GM23338 (cell line): ENCODE results near the gene NAA80. TPM values are rescaled to one million over a fixed set of nuclear protein-coding genes. Genes with fewer than 3 reads are reported as not detected.
A peak's percentile ranks its signal among the peaks of the same experiment; 100 is the strongest.

Source experiments
- ATAC-seq: fragments of 200-7000 bp; cut with Tn5 transposase; 3 replicates; pipeline ENCODE4 v1.9.1; 2020
- DNase-seq: peaks from one replicate; pipeline ENCODE4 v3.0.0-alpha.2; 2015; ENCODE audit warnings: low spot score
- H2AFZ ChIP-seq: fragments of 200-600 bp; sonication (generic); 2 replicates; pipeline ENCODE4 v1.8.0; 2016; ENCODE audit warnings: antibody characterized with exemption, mild to moderate bottlenecking, moderate library complexity
- H3F3A ChIP-seq: fragments of 200-600 bp; sonication (generic); replicated peaks from 2 replicates; pipeline ENCODE4 v1.8.0; 2017; ENCODE audit warnings: antibody characterized with exemption, mixed run types, low read depth
- H3K27ac ChIP-seq: fragments of 200-600 bp; sonication (generic); 2 replicates; pipeline ENCODE4 v1.6.1; 2016; ENCODE audit warnings: low read depth
- H3K27me3 ChIP-seq: fragments of 200-600 bp; sonication (generic); 2 replicates; pipeline ENCODE4 v1.8.0; 2016; ENCODE audit warnings: mild to moderate bottlenecking, mixed run types, moderate library complexity; ENCODE audit not compliant: insufficient read depth
- H3K36me3 ChIP-seq: fragments of 200-600 bp; sonication (generic); 2 replicates; pipeline ENCODE4 v1.8.0; 2016; ENCODE audit warnings: mild to moderate bottlenecking; ENCODE audit not compliant: insufficient read depth
- H3K4me1 ChIP-seq: fragments of 200-600 bp; sonication (generic); 2 replicates; pipeline ENCODE4 v1.8.0; 2016; ENCODE audit warnings: mild to moderate bottlenecking, moderate library complexity; ENCODE audit not compliant: insufficient read depth
- H3K4me2 ChIP-seq: fragments of 200-600 bp; sonication (generic); 2 replicates; pipeline ENCODE4 v1.7.1; 2017; ENCODE audit warnings: mixed run types
- H3K4me3 ChIP-seq: fragments of 200-600 bp; sonication (generic); 2 replicates; pipeline ENCODE4 v1.6.1; 2016; ENCODE audit warnings: mixed run types
- H3K79me2 ChIP-seq: fragments of 200-600 bp; sonication (generic); replicated peaks from 2 replicates; pipeline ENCODE4 v1.8.0; 2017; ENCODE audit warnings: mild to moderate bottlenecking; ENCODE audit not compliant: insufficient read depth
- H3K9me2 ChIP-seq: fragments of 200-600 bp; sonication (generic); 2 replicates; pipeline ENCODE4 v1.8.0; 2017; ENCODE audit not compliant: insufficient read depth
- H4K20me1 ChIP-seq: fragments of 200-600 bp; sonication (generic); replicated peaks from 2 replicates; pipeline ENCODE4 v1.8.0; 2017; ENCODE audit warnings: mild to moderate bottlenecking; ENCODE audit not compliant: insufficient read depth
- H3K27ac Mint-ChIP-seq: 2 replicates; pipeline ENCODE4 v1.8.0; 2020; ENCODE audit warnings: inconsistent platforms, mild to moderate bottlenecking, moderate library complexity, mixed read lengths
- H3K27me3 Mint-ChIP-seq: 3 replicates; pipeline ENCODE4 v1.8.0; 2022; ENCODE audit warnings: low read depth, mild to moderate bottlenecking, moderate library complexity, mixed read lengths, inconsistent platforms; ENCODE audit not compliant: insufficient read depth, poor library complexity
- H3K36me3 Mint-ChIP-seq: 3 replicates; pipeline ENCODE4 v1.8.0; 2021; ENCODE audit warnings: low read depth, mild to moderate bottlenecking, inconsistent platforms, moderate library complexity, mixed read lengths
- H3K4me1 Mint-ChIP-seq: 3 replicates; pipeline ENCODE4 v1.8.0; 2020; ENCODE audit warnings: mild to moderate bottlenecking, inconsistent platforms, mixed read lengths
- H3K4me3 Mint-ChIP-seq: 3 replicates; pipeline ENCODE4 v1.8.0; 2021; ENCODE audit warnings: moderate library complexity, mild to moderate bottlenecking, inconsistent platforms, mixed read lengths
- H3K9me3 Mint-ChIP-seq: 3 replicates; pipeline ENCODE4 v1.8.0; 2020; ENCODE audit warnings: moderate library complexity, mild to moderate bottlenecking, inconsistent platforms, mixed read lengths
- CREB1 ChIP-seq: fragments of 250-450 bp; sonication (Bioruptor Pico); IDR thresholded peaks from 2 replicates; pipeline ENCODE4 v1.5.0; 2020; ENCODE audit warnings: low read depth, mild to moderate bottlenecking, moderate library complexity
- ETS1 ChIP-seq: IDR thresholded peaks from 2 replicates; pipeline ENCODE4 v1.6.1; 2016; ENCODE audit warnings: antibody characterized with exemption
- EZH2phosphoT487 ChIP-seq: fragments of 200-600 bp; sonication (generic); IDR thresholded peaks from one replicate; pipeline ENCODE4 v1.8.1; 2018; ENCODE audit warnings: antibody characterized with exemption; ENCODE audit not compliant: unreplicated experiment
- JUNB ChIP-seq: IDR thresholded peaks from one replicate; pipeline ENCODE4 v1.6.1; 2016; ENCODE audit warnings: antibody characterized with exemption; ENCODE audit not compliant: unreplicated experiment
- STAT1 ChIP-seq: IDR thresholded peaks from one replicate; pipeline ENCODE4 v1.6.1; 2016; ENCODE audit warnings: antibody characterized with exemption; ENCODE audit not compliant: unreplicated experiment
- ZNF331 ChIP-seq: fragments of 250-450 bp; sonication (Bioruptor Pico); IDR thresholded peaks from 2 replicates; pipeline ENCODE4 v1.5.0; 2020; ENCODE audit warnings: low read depth, mild to moderate bottlenecking, moderate library complexity
- ZNF462 ChIP-seq: fragments of 250-450 bp; sonication (Bioruptor Pico); IDR thresholded peaks from 2 replicates; pipeline ENCODE4 v1.5.0; 2020; ENCODE audit warnings: mild to moderate bottlenecking, moderate library complexity
- polyA plus RNA-seq: library from polyadenylated mRNA; unstranded; fragments of >200 nt; fragmentation: Nextera tagmentation; extraction: Ambion mirVana; gene quantifications from 2 replicates; pipeline ENCODE4 v1.2.1, GENCODE V29; 2016
- total RNA-seq: library from RNA; depleted of rRNA; stranded (reverse); fragments of >200 nt; shearing (Covaris generic); gene quantifications from 2 replicates; pipeline ENCODE4 v1.2.3, GENCODE V29; 2014
- TF ChIP-seq, protein P1 (sequence below), 2 experiments: fragments of 200-600 bp in 1 of 2; sonication (generic) in 1 of 2; conservative IDR thresholded peaks; 2 replicates each; pipeline versions ENCODE4 v1.5.1 to v1.6.1; 2016 to 2017; ENCODE audit warnings: antibody characterized with exemption in 2 of 2, low read depth in 2 of 2, mild to moderate bottlenecking in 2 of 2, moderate library complexity in 1 of 2
- TF ChIP-seq, protein P2 (sequence below): IDR thresholded peaks from one replicate; pipeline ENCODE4 v1.6.1; 2018; ENCODE audit warnings: antibody characterized with exemption; ENCODE audit not compliant: unreplicated experiment

NAA80 gene
- total and polyA plus RNA-seq, 2 experiments from 2014 or later, result 12.1 to 16.7 TPM

- no peak for TF ChIP-seq ZNF462 (CRISPR knock-in tag)
- no peak for TF ChIP-seq JUNB
- TF ChIP-seq STAT1, result no peak
Observed at GRCh38 chr3:50292159-50293078, 6.8 kb downstream of the NAA80 start, which contains the start of gene IFRD2 (continued).

DNA sequence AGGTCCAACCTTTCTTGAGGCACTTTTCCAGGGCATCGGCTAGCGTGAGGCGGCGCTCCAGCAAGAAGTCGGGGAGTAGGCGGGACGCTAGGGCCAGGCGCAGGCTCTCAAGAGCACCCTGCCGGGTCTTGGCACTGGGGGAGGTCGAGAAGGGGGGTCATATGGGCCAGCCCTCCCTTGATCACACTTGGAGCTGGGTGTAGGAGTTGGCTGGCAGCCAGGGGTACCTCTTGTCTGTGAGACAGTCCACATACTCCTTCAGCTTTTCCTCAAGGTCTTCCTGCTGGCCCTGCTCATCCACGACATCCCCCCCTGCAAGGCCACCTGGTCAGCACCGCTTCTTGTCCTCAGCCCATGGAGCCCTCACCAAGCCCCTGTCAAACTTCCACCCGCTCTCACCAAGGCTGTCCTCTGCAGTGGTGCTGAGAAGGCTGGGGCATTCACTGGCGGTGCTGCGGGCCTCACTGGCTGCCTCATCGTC lies 9.0 kb downstream of the NAA80 start:
- Mint-ChIP-seq H3K4me3 (peak overlapping the region; percentile 86; the same call in 2 of the 3 replicates), H3K27ac (no peak overlapping the region), H3K27me3 (peaks cover 8% of the 10 kb centered on the region), H3K4me1 (peaks cover 11% of the 10 kb centered on the region), H3K9me3 (no peaks in the 10 kb centered on the region), H3K36me3 (peaks cover 47% of the 10 kb centered on the region)
- no peak overlapping the region for H3K4me3 ChIP-seq
- no peaks in the 10 kb centered on the region for H3K9me2 ChIP-seq
- H3K79me2 ChIP-seq, result peaks cover 17% of the 10 kb centered on the region
- no peaks in the 10 kb centered on the region; the same call in 1 of the 2 replicates for H4K20me1 ChIP-seq
- H3K4me1 ChIP-seq, result peaks cover 5% of the 10 kb centered on the region
- DNase-seq (no peak), ATAC-seq (no peak)
- H3K27me3 ChIP-seq, result no peaks in the 10 kb centered on the region
- 0 out of 2 replicates have a peak, but pooled peaks cover 4% of the 10 kb centered on the region for H3F3A ChIP-seq
- H3K4me2 ChIP-seq, result no peak overlapping the region
- no peak overlapping the region for H2AFZ ChIP-seq
- no peak overlapping the region for H3K27ac ChIP-seq
- H3K36me3 ChIP-seq, result peaks cover 11% of the 10 kb centered on the region
- TF ChIP-seq EZH2phosphoT487, result no peak
- TF ChIP-seq ZNF331, result no peak
- TF ChIP-seq, protein P1, sequence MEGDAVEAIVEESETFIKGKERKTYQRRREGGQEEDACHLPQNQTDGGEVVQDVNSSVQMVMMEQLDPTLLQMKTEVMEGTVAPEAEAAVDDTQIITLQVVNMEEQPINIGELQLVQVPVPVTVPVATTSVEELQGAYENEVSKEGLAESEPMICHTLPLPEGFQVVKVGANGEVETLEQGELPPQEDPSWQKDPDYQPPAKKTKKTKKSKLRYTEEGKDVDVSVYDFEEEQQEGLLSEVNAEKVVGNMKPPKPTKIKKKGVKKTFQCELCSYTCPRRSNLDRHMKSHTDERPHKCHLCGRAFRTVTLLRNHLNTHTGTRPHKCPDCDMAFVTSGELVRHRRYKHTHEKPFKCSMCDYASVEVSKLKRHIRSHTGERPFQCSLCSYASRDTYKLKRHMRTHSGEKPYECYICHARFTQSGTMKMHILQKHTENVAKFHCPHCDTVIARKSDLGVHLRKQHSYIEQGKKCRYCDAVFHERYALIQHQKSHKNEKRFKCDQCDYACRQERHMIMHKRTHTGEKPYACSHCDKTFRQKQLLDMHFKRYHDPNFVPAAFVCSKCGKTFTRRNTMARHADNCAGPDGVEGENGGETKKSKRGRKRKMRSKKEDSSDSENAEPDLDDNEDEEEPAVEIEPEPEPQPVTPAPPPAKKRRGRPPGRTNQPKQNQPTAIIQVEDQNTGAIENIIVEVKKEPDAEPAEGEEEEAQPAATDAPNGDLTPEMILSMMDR (conservative IDR thresholded peaks at IDR 0.05; ENCODE audit: low read depth in 2 of 2), result no peak
- no peak for TF ChIP-seq ETS1
- TF ChIP-seq JUNB, result no peak
- TF ChIP-seq CREB1 (CRISPR knock-in tag), result no peak
- TF ChIP-seq, protein P2, sequence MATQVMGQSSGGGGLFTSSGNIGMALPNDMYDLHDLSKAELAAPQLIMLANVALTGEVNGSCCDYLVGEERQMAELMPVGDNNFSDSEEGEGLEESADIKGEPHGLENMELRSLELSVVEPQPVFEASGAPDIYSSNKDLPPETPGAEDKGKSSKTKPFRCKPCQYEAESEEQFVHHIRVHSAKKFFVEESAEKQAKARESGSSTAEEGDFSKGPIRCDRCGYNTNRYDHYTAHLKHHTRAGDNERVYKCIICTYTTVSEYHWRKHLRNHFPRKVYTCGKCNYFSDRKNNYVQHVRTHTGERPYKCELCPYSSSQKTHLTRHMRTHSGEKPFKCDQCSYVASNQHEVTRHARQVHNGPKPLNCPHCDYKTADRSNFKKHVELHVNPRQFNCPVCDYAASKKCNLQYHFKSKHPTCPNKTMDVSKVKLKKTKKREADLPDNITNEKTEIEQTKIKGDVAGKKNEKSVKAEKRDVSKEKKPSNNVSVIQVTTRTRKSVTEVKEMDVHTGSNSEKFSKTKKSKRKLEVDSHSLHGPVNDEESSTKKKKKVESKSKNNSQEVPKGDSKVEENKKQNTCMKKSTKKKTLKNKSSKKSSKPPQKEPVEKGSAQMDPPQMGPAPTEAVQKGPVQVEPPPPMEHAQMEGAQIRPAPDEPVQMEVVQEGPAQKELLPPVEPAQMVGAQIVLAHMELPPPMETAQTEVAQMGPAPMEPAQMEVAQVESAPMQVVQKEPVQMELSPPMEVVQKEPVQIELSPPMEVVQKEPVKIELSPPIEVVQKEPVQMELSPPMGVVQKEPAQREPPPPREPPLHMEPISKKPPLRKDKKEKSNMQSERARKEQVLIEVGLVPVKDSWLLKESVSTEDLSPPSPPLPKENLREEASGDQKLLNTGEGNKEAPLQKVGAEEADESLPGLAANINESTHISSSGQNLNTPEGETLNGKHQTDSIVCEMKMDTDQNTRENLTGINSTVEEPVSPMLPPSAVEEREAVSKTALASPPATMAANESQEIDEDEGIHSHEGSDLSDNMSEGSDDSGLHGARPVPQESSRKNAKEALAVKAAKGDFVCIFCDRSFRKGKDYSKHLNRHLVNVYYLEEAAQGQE, result no peak
